ENCODE results near the gene TRPM8.

TRPM8 gene

DNA sequence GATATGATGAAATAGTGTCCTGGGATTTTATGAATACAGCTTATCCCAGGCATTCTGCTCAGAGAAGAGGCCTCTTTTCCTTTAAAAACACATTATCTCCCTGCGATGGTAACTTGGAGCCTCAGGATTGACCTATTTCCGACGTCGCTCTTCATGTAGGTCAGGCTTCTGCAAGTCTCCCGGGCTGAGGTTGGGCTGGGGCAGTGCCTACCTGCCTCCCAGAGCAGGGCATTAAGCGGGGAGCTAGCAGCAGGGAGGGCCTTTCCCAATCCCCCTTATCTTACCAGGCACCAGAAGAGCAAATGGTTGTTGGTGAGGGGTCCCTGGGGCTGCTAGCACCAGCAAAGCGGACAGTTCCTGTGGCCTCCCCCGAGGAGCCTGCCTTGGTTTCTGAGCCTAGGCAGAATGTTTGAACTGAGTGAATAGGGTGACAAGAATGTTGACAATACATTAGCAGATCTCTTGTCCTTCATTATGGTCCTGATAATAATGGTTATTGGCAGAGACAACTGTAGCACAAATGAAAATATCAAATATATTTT, 60.2 kb downstream of the TRPM8 start:
- no peaks in the 10 kb centered on the region for H3K27me3 ChIP-seq (ENCODE audit: insufficient read depth, low read length)
- peaks cover 12% of the 10 kb centered on the region for H3K4me1 ChIP-seq (ENCODE audit: insufficient read depth, low read length)
- no peak overlapping the region for H3K9ac ChIP-seq (ENCODE audit: low read depth, low read length)
- H3K4me3 ChIP-seq (ENCODE audit: low read length), result no peak overlapping the region
- no peaks in the 10 kb centered on the region for H3K9me3 ChIP-seq (ENCODE audit: insufficient read depth, low read depth, low read length)
- no peaks in the 10 kb centered on the region for H3K36me3 ChIP-seq (ENCODE audit: insufficient read depth, low read depth, low read length)
- no peak overlapping the region for H3K27ac ChIP-seq (ENCODE audit: low read length)

DNA sequence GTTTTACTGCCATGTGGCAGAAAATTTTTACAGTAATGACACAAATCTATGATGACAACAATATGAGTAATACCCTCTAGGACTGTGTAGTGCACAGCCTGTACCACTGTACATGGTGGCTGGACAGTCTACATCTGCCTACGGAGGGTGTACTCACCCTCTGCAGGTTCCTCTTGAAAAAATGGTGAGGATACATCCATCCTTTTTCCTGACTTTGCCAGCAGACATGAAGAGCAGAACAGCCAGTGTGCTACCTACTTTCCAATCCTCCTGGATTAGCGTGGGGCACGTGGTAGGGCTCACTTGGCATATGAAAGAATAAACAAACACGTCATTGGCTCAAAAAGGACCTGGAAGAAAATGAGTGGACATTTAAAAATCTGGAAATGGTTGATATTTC, 62.6 kb downstream of the TRPM8 start:
- no peaks in the 10 kb centered on the region for H3K9me3 ChIP-seq (ENCODE audit: insufficient read depth, low read depth, low read length)
- no peak overlapping the region for H3K27ac ChIP-seq (ENCODE audit: low read length)

DNA sequence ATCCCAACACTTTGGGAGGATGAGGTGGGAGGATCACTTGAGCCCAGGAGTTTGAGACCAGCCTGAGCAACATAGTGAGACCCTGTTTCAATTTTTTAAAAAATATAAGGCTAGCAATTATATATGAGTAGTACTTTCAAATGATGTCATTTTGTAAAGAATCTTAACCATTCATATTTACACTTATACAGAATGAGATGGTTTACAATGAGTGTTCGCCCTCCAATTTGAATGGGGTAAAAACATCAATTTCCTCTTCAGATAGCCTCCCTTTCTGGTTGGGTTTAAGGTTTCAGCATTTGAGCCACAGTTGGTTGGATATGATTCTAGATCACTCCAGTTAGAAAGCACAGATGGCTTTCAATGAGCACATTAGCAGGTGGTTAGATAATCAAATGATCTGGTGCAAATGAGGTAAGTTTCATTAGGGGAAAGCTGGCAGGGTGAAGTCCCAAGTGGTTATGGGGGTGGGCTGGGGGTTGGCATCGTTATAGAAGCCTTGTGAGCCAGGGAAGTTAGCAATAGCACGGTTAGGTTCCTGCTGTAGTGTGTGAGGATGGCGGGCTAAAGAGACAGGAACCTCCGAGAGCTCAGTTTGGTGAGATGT, 63.9 kb downstream of the TRPM8 start:
- H3K4me1 ChIP-seq (ENCODE audit: insufficient read depth, low read length), result no peaks in the 10 kb centered on the region
- no peak overlapping the region for H3K4me3 ChIP-seq (ENCODE audit: low read length)
- no peak overlapping the region for H3K9ac ChIP-seq (ENCODE audit: low read depth, low read length)
- H3K27ac ChIP-seq (ENCODE audit: low read length), result no peak overlapping the region
- H3K36me3 ChIP-seq (ENCODE audit: insufficient read depth, low read depth, low read length), result no peaks in the 10 kb centered on the region
- no peaks in the 10 kb centered on the region for H3K27me3 ChIP-seq (ENCODE audit: insufficient read depth, low read length)
- H3K9me3 ChIP-seq (ENCODE audit: insufficient read depth, low read depth, low read length), result no peaks in the 10 kb centered on the region

More for the DNA sequence above, 62.6 kb downstream of the TRPM8 start:
- H3K36me3 ChIP-seq (ENCODE audit: insufficient read depth, low read depth, low read length), result no peaks in the 10 kb centered on the region
- H3K27me3 ChIP-seq (ENCODE audit: insufficient read depth, low read length), result no peaks in the 10 kb centered on the region
- H3K9ac ChIP-seq (ENCODE audit: low read depth, low read length), result no peak overlapping the region
- H3K4me1 ChIP-seq (ENCODE audit: insufficient read depth, low read length), result peaks cover 1% of the 10 kb centered on the region; the same call in 1 of the 2 replicates
- H3K4me3 ChIP-seq (ENCODE audit: low read length), result no peak overlapping the region

DNA sequence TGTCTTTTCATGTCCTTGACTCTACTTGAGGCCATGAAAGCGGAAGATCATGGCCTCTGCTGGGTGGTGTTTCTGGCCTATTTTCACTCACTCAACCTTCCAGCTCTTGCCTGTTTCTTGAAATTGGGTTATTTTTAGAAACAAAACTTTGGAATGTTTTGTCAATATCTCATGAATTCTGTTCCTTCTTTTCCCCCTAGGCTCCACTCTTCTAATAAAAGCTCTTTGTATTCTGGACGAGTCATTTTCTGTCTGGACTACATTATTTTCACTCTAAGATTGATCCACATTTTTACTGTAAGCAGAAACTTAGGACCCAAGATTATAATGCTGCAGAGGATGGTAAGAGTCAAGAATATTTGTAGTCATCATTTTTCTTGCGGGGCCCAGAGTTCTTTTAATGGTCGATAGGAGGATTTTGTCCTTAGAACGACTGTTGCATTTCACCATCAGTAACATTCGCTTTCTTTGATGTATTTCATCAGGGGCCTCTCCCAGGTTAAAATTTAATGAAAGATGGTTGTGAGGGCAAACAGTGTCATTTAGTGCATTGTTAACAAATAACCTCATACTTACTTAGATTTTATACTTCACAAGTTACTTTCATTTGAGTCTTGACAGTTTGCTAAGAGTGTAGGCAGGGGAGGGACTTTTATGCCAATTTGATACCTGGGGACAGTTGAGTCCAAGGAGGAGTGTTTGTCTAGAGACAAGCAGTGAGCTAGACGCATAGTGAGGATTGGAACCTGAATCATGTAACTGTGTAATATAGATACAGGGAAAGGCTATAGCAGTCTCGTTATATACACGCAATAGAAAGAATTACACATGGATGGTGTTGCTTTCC, 64.6 kb downstream of the TRPM8 start:
- no peak overlapping the region for H3K27ac ChIP-seq (ENCODE audit: low read length)

DNA sequence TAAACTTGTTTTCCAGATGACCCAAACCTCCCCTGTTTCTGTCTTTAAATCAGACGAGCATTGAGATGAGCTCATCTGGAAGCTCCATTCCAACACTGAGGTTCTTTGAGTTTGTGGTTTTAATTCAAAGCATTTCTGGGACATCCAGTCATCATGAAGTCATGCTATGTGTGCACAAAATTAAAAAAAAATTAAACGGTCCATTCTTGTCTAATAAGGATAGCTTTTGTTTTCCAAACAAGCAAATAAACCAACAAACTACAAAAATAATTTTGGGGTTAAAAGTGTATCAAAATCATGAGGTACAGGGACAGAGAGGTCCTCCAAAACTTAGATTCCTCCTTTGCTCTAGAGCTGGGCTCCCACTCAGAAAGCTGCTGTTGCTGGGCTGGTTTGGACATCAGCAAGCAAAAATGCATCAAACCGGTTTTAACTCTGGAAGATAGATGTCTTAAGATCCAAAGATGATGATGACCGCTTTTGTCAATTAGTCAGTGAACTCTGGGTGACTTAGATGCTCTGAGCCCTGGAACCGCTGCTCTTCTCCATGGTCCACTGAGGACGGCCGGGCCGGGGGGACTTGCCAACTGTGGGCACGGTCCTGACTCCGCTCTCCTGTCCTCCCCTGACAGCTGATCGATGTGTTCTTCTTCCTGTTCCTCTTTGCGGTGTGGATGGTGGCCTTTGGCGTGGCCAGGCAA, 65.4 kb downstream of the TRPM8 start:
- H3K27me3 ChIP-seq (ENCODE audit: insufficient read depth, low read length), result no peaks in the 10 kb centered on the region
- no peaks in the 10 kb centered on the region for H3K36me3 ChIP-seq (ENCODE audit: insufficient read depth, low read depth, low read length)
- no peak overlapping the region for H3K9ac ChIP-seq (ENCODE audit: low read depth, low read length)
- no peaks in the 10 kb centered on the region for H3K4me1 ChIP-seq (ENCODE audit: insufficient read depth, low read length)
- H3K9me3 ChIP-seq (ENCODE audit: insufficient read depth, low read depth, low read length), result no peaks in the 10 kb centered on the region
- no peak overlapping the region for H3K27ac ChIP-seq (ENCODE audit: low read length)
- H3K4me3 ChIP-seq (ENCODE audit: low read length), result no peak overlapping the region

More for the DNA sequence above, 64.6 kb downstream of the TRPM8 start:
- Histone ChIP-seq H3K4me1 (ENCODE audit: insufficient read depth, low read length) (no peaks in the 10 kb centered on the region), H3K36me3 (ENCODE audit: insufficient read depth, low read depth, low read length) (no peaks in the 10 kb centered on the region), H3K4me3 (ENCODE audit: low read length) (no peak overlapping the region), H3K27me3 (ENCODE audit: insufficient read depth, low read length) (no peaks in the 10 kb centered on the region), H3K9me3 (ENCODE audit: insufficient read depth, low read depth, low read length) (no peaks in the 10 kb centered on the region), H3K9ac (ENCODE audit: low read depth, low read length) (no peak overlapping the region)

DNA sequence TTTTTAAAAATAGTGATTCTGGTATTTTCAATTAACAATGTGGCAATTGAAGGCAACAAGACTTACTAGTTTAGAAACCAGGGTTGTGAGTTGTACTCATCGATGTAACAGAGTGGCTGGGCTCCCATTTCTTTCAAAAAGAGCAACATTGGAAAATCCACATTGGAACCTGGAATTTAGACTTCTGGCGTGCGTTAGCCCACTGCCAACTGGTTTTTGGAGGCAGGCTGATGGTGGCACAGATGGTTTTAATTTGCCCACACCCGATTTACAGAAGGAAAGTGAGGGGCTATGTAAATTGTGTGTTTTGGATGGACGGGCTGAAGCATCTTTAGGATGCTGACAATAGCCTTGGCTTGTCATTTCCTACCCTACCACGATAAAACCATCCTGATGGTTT, 66.3 kb downstream of the TRPM8 start:
- H3K36me3 ChIP-seq (ENCODE audit: insufficient read depth, low read depth, low read length), result no peaks in the 10 kb centered on the region
- no peaks in the 10 kb centered on the region for H3K27me3 ChIP-seq (ENCODE audit: insufficient read depth, low read length)
- no peaks in the 10 kb centered on the region for H3K4me1 ChIP-seq (ENCODE audit: insufficient read depth, low read length)
- H3K4me3 ChIP-seq (ENCODE audit: low read length), result no peak overlapping the region
- H3K27ac ChIP-seq (ENCODE audit: low read length), result no peak overlapping the region
- H3K9me3 ChIP-seq (ENCODE audit: insufficient read depth, low read depth, low read length), result no peaks in the 10 kb centered on the region
- no peak overlapping the region for H3K9ac ChIP-seq (ENCODE audit: low read depth, low read length)

DNA sequence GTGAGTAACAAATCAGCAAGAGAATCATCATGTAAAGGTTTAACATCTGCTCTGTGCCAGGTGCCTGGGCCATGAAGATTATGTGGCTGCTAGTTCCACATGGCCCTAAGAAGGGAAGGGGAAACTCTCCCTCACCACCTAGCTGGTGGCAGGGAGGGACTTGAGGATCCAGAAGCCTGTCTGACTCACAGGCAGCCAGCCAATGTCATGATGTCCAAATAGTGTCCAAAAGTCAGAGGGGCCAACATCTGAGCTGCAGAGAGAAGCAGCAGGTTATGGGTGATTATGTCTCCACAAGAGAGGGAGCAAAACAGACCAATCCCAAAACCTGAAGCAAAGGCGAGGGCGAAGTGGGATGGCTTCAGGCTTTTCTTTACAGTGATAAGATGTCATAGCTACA, 71.4 kb downstream of the TRPM8 start:
- Histone ChIP-seq H3K4me3 (ENCODE audit: low read length) (no peak overlapping the region), H3K9ac (ENCODE audit: low read depth, low read length) (no peak overlapping the region), H3K4me1 (ENCODE audit: insufficient read depth, low read length) (no peaks in the 10 kb centered on the region), H3K36me3 (ENCODE audit: insufficient read depth, low read depth, low read length) (no peaks in the 10 kb centered on the region), H3K27me3 (ENCODE audit: insufficient read depth, low read length) (no peaks in the 10 kb centered on the region), H3K27ac (ENCODE audit: low read length) (no peak overlapping the region), H3K9me3 (ENCODE audit: insufficient read depth, low read depth, low read length) (peaks cover 7% of the 10 kb centered on the region; the same call in 1 of the 2 replicates)

DNA sequence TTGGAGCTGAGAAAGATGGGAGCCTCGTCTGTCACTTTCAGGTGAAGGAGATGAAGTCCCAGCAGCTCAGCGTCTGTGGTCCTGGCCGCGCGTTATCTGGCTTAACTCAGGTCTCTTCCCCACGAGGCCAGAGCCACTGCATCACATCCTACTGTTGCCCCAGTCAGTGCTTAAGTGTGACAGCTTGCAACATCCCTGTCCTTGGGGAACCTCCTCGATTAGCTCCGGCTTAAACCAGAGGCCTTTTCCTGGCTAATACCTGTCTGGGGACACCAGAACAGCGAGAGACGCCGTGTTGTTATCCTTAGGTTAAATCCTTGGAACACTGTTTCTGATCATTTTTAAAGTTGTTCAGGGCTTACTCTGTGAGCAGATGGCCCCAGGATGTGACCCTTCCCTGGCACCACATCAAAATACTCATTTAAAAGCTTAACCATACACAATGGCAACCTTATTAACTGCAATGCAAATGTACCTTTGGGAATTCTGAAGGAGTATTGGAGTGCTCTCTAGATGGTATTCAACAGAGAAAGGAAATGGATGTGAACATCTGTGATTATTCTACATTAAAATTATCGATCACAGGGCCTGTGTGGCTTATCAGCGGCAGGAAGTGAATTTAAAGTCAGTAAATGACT, 72.2 kb downstream of the TRPM8 start:
- no peaks in the 10 kb centered on the region for H3K36me3 ChIP-seq (ENCODE audit: insufficient read depth, low read depth, low read length)
- H3K4me1 ChIP-seq (ENCODE audit: insufficient read depth, low read length), result no peaks in the 10 kb centered on the region
- no peaks in the 10 kb centered on the region for H3K27me3 ChIP-seq (ENCODE audit: insufficient read depth, low read length)
- no peak overlapping the region for H3K27ac ChIP-seq (ENCODE audit: low read length)
- peaks cover 7% of the 10 kb centered on the region; the same call in 1 of the 2 replicates for H3K9me3 ChIP-seq (ENCODE audit: insufficient read depth, low read depth, low read length)
- no peak overlapping the region for H3K9ac ChIP-seq (ENCODE audit: low read depth, low read length)
- no peak overlapping the region for H3K4me3 ChIP-seq (ENCODE audit: low read length)

DNA sequence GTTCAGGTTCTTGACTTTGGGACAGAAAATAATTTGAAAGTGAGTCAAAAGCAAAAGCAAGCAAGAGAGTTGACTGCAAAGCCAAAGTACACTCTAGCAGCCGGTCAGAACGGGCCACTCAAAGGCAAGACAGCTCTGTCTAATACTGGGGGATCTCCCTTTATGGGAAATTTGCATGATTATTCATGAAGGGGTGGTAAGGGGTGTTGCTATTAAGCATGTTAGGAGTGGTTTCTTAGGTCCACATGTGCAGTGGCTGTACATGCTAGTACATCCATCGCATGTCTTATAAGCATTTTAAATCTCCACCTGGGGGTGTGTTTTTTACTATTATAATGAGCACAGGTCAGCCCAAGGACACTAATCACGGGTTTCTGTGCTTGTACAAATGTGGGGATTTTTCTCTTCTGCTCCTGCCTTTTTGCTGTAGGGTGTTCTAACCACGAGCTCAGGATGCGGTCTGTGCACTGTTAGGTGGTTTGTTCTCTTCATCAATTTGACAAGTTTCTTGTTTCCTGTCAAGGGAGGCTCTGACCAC, 73.2 kb downstream of the TRPM8 start:
- no peak overlapping the region for H3K27ac ChIP-seq (ENCODE audit: low read length)

DNA sequence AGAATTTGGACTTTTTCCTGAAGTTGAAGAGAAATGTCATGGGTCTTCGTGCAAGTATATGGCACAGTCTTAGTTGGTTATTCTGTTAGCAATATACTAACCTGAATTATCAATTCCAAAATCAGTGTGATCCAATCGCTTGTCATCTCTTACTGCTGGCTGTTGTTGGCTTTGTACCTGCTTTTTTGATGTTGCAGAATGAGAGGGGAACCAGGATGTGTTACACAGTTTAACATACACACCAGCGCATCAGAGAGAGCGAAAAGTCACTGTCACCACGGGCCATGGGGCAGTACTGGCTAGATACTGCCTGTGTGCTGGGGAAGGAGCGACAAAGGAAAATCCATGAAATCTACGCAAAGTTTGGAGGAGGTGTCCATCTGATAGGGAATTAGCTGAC, 74.0 kb downstream of the TRPM8 start:
- H3K27me3 ChIP-seq (ENCODE audit: insufficient read depth, low read length), result no peaks in the 10 kb centered on the region
- H3K4me1 ChIP-seq (ENCODE audit: insufficient read depth, low read length), result no peaks in the 10 kb centered on the region
- peaks cover 7% of the 10 kb centered on the region; the same call in 1 of the 2 replicates for H3K9me3 ChIP-seq (ENCODE audit: insufficient read depth, low read depth, low read length)
- H3K36me3 ChIP-seq (ENCODE audit: insufficient read depth, low read depth, low read length), result no peaks in the 10 kb centered on the region
- no peak overlapping the region for H3K9ac ChIP-seq (ENCODE audit: low read depth, low read length)
- no peak overlapping the region for H3K27ac ChIP-seq (ENCODE audit: low read length)
- H3K4me3 ChIP-seq (ENCODE audit: low read length), result no peak overlapping the region

More for the DNA sequence above, 73.2 kb downstream of the TRPM8 start:
- no peaks in the 10 kb centered on the region for H3K4me1 ChIP-seq (ENCODE audit: insufficient read depth, low read length)
- H3K36me3 ChIP-seq (ENCODE audit: insufficient read depth, low read depth, low read length), result no peaks in the 10 kb centered on the region
- H3K9ac ChIP-seq (ENCODE audit: low read depth, low read length), result no peak overlapping the region
- no peak overlapping the region for H3K4me3 ChIP-seq (ENCODE audit: low read length)
- H3K27me3 ChIP-seq (ENCODE audit: insufficient read depth, low read length), result no peaks in the 10 kb centered on the region
- H3K9me3 ChIP-seq (ENCODE audit: insufficient read depth, low read depth, low read length), result peaks cover 7% of the 10 kb centered on the region; the same call in 1 of the 2 replicates
